ENCODE data around the gene DDX52. TPM values are rescaled to one million over a fixed set of nuclear protein-coding genes. Genes with fewer than 3 reads are reported as not detected.

DDX52 gene
- total and polyA plus RNA-seq, 2 of the 13 experiments (the other 11 are each of a cell fraction or from before 2014, with no cell fraction given), result 8.9 to 36.1 TPM

DNA sequence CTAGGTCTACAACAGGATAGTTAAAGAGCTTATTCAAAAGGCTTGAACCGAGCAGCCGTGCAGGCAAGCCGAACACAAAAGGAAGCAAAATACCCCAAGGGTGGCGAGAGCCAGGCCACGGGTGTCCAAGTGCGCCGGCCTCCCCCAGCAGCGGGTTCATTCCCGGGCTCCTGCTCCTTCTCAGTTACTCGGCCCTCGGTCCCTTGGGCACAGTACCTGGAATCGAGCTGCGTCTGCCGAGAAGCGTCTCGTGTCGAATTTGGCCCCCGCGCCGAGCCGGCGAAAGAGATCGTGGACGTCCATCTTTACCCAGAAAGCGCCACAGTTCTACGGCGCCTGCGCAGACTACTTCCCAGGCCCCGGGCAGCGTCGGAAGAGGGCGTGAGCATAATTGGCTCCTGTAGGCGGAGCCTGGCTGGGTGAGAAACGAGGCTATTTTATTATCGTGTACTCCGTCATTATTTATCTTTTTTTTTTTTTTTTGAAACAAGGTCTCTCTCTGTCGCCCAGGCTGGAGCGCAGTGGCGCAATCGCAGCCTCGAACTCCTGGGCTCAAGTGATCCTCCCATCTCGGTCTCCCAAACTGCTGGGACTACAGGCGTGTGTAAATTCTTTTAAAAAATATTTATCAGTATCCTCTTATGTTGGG lies at the start of gene DDX52 (continued):
- TF ChIP-seq, protein P1, sequence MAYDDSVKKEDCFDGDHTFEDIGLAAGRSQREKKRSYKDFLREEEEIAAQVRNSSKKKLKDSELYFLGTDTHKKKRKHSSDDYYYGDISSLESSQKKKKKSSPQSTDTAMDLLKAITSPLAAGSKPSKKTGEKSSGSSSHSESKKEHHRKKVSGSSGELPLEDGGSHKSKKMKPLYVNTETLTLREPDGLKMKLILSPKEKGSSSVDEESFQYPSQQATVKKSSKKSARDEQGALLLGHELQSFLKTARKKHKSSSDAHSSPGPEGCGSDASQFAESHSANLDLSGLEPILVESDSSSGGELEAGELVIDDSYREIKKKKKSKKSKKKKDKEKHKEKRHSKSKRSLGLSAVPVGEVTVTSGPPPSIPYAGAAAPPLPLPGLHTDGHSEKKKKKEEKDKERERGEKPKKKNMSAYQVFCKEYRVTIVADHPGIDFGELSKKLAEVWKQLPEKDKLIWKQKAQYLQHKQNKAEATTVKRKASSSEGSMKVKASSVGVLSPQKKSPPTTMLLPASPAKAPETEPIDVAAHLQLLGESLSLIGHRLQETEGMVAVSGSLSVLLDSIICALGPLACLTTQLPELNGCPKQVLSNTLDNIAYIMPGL (CRISPR knock-in tag; IDR thresholded peaks at IDR 0.05; ENCODE audit: borderline replicate concordance in 1 of 2, low read depth in 1 of 2), result peak; percentile 25 to 70; a peak in 3 of 4 replicates
- TF ChIP-seq TRIM24 (CRISPR knock-in tag; IDR thresholded peaks at IDR 0.05), result no peak
- TF ChIP-seq STAT5B (CRISPR knock-in tag; IDR thresholded peaks at IDR 0.05), result no peak
- peak; percentile 75 for TF ChIP-seq HIVEP1 (CRISPR knock-in tag; IDR thresholded peaks at IDR 0.05)
- TF ChIP-seq, protein P2, sequence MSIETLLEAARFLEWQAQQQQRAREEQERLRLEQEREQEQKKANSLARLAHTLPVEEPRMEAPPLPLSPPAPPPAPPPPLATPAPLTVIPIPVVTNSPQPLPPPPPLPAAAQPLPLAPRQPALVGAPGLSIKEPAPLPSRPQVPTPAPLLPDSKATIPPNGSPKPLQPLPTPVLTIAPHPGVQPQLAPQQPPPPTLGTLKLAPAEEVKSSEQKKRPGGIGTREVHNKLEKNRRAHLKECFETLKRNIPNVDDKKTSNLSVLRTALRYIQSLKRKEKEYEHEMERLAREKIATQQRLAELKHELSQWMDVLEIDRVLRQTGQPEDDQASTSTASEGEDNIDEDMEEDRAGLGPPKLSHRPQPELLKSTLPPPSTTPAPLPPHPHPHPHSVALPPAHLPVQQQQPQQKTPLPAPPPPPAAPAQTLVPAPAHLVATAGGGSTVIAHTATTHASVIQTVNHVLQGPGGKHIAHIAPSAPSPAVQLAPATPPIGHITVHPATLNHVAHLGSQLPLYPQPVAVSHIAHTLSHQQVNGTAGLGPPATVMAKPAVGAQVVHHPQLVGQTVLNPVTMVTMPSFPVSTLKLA (IDR thresholded peaks at IDR 0.05), result no peak
- TF ChIP-seq ELF1 (CRISPR knock-in tag; IDR thresholded peaks at IDR 0.05), result 0 out of 2 replicates have a peak, but pooled peaks have one; percentile 20
- 0 out of 2 replicates have a peak, but pooled peaks have one; percentile 39 for TF ChIP-seq CBX5 (CRISPR knock-in tag; IDR thresholded peaks at IDR 0.05; ENCODE audit: borderline replicate concordance)
- TF ChIP-seq ZNF619 (CRISPR knock-in tag; IDR thresholded peaks at IDR 0.05), result no peak
- no peak for TF ChIP-seq MAFK (conservative IDR thresholded peaks at IDR 0.05 in 1 of 2, IDR thresholded peaks at IDR 0.05 in 1 of 2; ENCODE audit: low read length in 2 of 2)
- TF ChIP-seq YY1 (IDR thresholded peaks at IDR 0.05; ENCODE audit: insufficient read depth, insufficient replicate concordance, low read depth, low read length), result peak; percentile 89
- TF ChIP-seq ZNF431 (CRISPR knock-in tag; IDR thresholded peaks at IDR 0.05; ENCODE audit: borderline replicate concordance, low read depth), result no peak
- TF ChIP-seq, protein P3, sequence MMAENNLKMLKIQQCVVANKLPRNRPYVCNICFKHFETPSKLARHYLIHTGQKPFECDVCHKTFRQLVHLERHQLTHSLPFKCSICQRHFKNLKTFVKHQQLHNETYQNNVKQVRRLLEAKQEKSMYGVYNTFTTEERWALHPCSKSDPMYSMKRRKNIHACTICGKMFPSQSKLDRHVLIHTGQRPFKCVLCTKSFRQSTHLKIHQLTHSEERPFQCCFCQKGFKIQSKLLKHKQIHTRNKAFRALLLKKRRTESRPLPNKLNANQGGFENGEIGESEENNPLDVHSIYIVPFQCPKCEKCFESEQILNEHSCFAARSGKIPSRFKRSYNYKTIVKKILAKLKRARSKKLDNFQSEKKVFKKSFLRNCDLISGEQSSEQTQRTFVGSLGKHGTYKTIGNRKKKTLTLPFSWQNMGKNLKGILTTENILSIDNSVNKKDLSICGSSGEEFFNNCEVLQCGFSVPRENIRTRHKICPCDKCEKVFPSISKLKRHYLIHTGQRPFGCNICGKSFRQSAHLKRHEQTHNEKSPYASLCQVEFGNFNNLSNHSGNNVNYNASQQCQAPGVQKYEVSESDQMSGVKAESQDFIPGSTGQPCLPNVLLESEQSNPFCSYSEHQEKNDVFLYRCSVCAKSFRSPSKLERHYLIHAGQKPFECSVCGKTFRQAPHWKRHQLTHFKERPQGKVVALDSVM (CRISPR knock-in tag; IDR thresholded peaks at IDR 0.05), result peak; percentile 99
- TF ChIP-seq FOSL1 (CRISPR knock-in tag; IDR thresholded peaks at IDR 0.05; ENCODE audit: borderline replicate concordance), result no peak
- TF ChIP-seq CREB1 (IDR thresholded peaks at IDR 0.05), result 0 out of 2 replicates have a peak, but pooled peaks have one; percentile 23
- peak; percentile 58 for TF ChIP-seq CREB1 (CRISPR knock-in tag; IDR thresholded peaks at IDR 0.05)
- TF ChIP-seq EZH2 (conservative IDR thresholded peaks at IDR 0.05; ENCODE audit: low read depth, low read length), result no peak
- TF ChIP-seq CENPT (CRISPR knock-in tag; IDR thresholded peaks at IDR 0.05; ENCODE audit: low read depth), result no peak
- TF ChIP-seq ZNF879 (CRISPR knock-in tag; IDR thresholded peaks at IDR 0.05), result no peak
- TF ChIP-seq POLR2AphosphoS5 (IDR thresholded peaks at IDR 0.05; ENCODE audit: low read depth, low read length), result peak; percentile 89
- no peak for TF ChIP-seq EED (CRISPR knock-in tag; IDR thresholded peaks at IDR 0.05)
- no peak for TF ChIP-seq ADNP (CRISPR knock-in tag; IDR thresholded peaks at IDR 0.05)
- no peak for TF ChIP-seq TEAD3 (CRISPR knock-in tag; optimal IDR thresholded peaks at IDR 0.05; ENCODE audit: borderline replicate concordance)
- TF ChIP-seq, protein P4, sequence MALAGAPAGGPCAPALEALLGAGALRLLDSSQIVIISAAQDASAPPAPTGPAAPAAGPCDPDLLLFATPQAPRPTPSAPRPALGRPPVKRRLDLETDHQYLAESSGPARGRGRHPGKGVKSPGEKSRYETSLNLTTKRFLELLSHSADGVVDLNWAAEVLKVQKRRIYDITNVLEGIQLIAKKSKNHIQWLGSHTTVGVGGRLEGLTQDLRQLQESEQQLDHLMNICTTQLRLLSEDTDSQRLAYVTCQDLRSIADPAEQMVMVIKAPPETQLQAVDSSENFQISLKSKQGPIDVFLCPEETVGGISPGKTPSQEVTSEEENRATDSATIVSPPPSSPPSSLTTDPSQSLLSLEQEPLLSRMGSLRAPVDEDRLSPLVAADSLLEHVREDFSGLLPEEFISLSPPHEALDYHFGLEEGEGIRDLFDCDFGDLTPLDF (CRISPR knock-in tag; IDR thresholded peaks at IDR 0.05), result peak; percentile 29; the same call in 1 of the 2 replicates
- peak; percentile 58 for TF ChIP-seq HDAC1 (CRISPR knock-in tag; IDR thresholded peaks at IDR 0.05)
- no peak for TF ChIP-seq ZNF33B (CRISPR knock-in tag; IDR thresholded peaks at IDR 0.05)
- no peak for TF ChIP-seq MTA3 (CRISPR knock-in tag; IDR thresholded peaks at IDR 0.05)

Measured in HepG2 (cell line).